Endothelial cell (in vitro differentiated cells): ENCODE measurements around the gene CCDC66. TPM values are rescaled to one million over a fixed set of nuclear protein-coding genes. Genes with fewer than 3 reads are reported as not detected.
"Not testable (repeated sequence)": the region's sequence is repeated elsewhere in the genome, so short reads cannot be mapped to it uniquely, and the experiment has no call there.

Experiments used
- DNase-seq: peaks from one replicate; pipeline ENCODE4 v3.0.0; 2021; ENCODE audit warnings: low spot score
- H3K27ac Mint-ChIP-seq: one replicate; pipeline ENCODE4 v1.8.0; 2021; ENCODE audit warnings: mixed read lengths, inconsistent platforms; ENCODE audit not compliant: unreplicated experiment
- H3K27me3 Mint-ChIP-seq: one replicate; pipeline ENCODE4 v1.8.0; 2021; ENCODE audit warnings: mild to moderate bottlenecking, moderate library complexity, mixed read lengths, inconsistent platforms; ENCODE audit not compliant: unreplicated experiment
- H3K36me3 Mint-ChIP-seq: one replicate; pipeline ENCODE4 v1.8.0; 2021; ENCODE audit warnings: mild to moderate bottlenecking, low read depth, mixed read lengths, inconsistent platforms; ENCODE audit not compliant: unreplicated experiment
- H3K4me1 Mint-ChIP-seq: one replicate; pipeline ENCODE4 v1.8.0; 2021; ENCODE audit warnings: mild to moderate bottlenecking, mixed read lengths, inconsistent platforms; ENCODE audit not compliant: unreplicated experiment
- H3K4me3 Mint-ChIP-seq: one replicate; pipeline ENCODE4 v1.8.0; 2021; ENCODE audit warnings: mild to moderate bottlenecking, mixed read lengths, inconsistent platforms; ENCODE audit not compliant: unreplicated experiment
- H3K9me3 Mint-ChIP-seq: one replicate; pipeline ENCODE4 v1.8.0; 2021; ENCODE audit warnings: mixed read lengths, inconsistent platforms; ENCODE audit not compliant: unreplicated experiment
- total RNA-seq: library from RNA; stranded (reverse); fragmentation: NEBNext Ultra II Directional; extraction: Animal tissue kit (Norgen Biotek cat#: 25700); gene quantifications from one replicate; pipeline ENCODE4 v1.2.1, GENCODE V29; 2021; ENCODE audit not compliant: unreplicated experiment
- TF ChIP-seq, protein P1 (sequence below): fragments of 200-600 bp; sonication (generic); IDR thresholded peaks from one replicate; pipeline ENCODE4 v1.5.0; 2021; ENCODE audit warnings: antibody characterized with exemption; ENCODE audit not compliant: unreplicated experiment

Gene CCDC66
- total RNA-seq, 1 donor from 2014 or later = 13.6 TPM

GRCh38 chr3:56590814-56591213 lies 33.8 kb downstream of the CCDC66 start:
- no peaks in the 10 kb centered on the region for H3K4me1 Mint-ChIP-seq
- peaks cover 4% of the 10 kb centered on the region for H3K36me3 Mint-ChIP-seq
- no peaks in the 10 kb centered on the region for H3K9me3 Mint-ChIP-seq
- H3K4me3 Mint-ChIP-seq = no peak overlapping the region
- TF ChIP-seq, protein P1, sequence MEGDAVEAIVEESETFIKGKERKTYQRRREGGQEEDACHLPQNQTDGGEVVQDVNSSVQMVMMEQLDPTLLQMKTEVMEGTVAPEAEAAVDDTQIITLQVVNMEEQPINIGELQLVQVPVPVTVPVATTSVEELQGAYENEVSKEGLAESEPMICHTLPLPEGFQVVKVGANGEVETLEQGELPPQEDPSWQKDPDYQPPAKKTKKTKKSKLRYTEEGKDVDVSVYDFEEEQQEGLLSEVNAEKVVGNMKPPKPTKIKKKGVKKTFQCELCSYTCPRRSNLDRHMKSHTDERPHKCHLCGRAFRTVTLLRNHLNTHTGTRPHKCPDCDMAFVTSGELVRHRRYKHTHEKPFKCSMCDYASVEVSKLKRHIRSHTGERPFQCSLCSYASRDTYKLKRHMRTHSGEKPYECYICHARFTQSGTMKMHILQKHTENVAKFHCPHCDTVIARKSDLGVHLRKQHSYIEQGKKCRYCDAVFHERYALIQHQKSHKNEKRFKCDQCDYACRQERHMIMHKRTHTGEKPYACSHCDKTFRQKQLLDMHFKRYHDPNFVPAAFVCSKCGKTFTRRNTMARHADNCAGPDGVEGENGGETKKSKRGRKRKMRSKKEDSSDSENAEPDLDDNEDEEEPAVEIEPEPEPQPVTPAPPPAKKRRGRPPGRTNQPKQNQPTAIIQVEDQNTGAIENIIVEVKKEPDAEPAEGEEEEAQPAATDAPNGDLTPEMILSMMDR = no peak
- no peak for DNase-seq
- no peak overlapping the region for H3K27ac Mint-ChIP-seq
- peaks cover 1% of the 10 kb centered on the region for H3K27me3 Mint-ChIP-seq

DNA sequence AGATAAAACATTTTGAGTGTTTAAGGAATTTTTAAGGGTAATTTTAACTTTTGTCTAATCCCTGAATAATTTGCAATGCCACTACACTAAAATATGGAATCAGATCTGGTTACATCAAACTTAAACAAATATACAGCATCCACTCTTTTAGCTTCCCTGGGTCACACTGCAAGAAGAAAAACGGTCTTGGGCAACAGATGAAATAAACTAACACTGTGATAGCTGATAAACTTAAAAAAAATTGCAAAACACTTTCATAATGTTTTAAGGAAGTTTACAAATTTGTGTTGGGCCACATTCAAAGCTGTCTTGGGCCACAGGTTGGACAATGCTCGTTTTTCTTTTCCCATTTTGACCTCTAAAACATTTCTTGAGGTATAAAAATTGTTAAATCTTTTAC lies 34.3 kb downstream of the CCDC66 start:
- Mint-ChIP-seq H3K9me3 (no peaks in the 10 kb centered on the region), H3K27ac (no peak overlapping the region), H3K4me3 (no peak overlapping the region), H3K27me3 (peaks cover 1% of the 10 kb centered on the region), H3K36me3 (peaks cover 4% of the 10 kb centered on the region), H3K4me1 (no peaks in the 10 kb centered on the region)
- TF ChIP-seq, protein P1 = no peak
- DNase-seq = no peak

GRCh38 chr3:56593455-56594158 lies 36.6 kb downstream of the CCDC66 start:
- Mint-ChIP-seq H3K36me3 (peaks cover 7% of the 10 kb centered on the region), H3K27ac (no peak overlapping the region), H3K4me1 (no peaks in the 10 kb centered on the region), H3K9me3 (no peaks in the 10 kb centered on the region), H3K4me3 (no peak overlapping the region), H3K27me3 (peaks cover 2% of the 10 kb centered on the region)
- no peak for DNase-seq
- TF ChIP-seq, protein P1 = no peak

- Mint-ChIP-seq H3K27me3 (peaks cover 2% of the 10 kb centered on the region), H3K4me1 (no peaks in the 10 kb centered on the region), H3K4me3 (no peak overlapping the region), H3K27ac (no peak overlapping the region), H3K36me3 (peaks cover 20% of the 10 kb centered on the region), H3K9me3 (no peaks in the 10 kb centered on the region)
- DNase-seq = no peak
- TF ChIP-seq, protein P1 = no peak
These were observed 39.2 kb downstream of the CCDC66 start for GRCh38 chr3:56595975-56596840.

- H3K4me3 Mint-ChIP-seq, H3K27ac Mint-ChIP-seq: not testable (repeated sequence)
- peaks cover 56% of the 10 kb centered on the region for H3K36me3 Mint-ChIP-seq
These were observed 51.5 kb downstream of the CCDC66 start for GRCh38 chr3:56608479-56608878.

More at GRCh38 chr3:56608479-56608878, 51.5 kb downstream of the CCDC66 start:
- H3K9me3 Mint-ChIP-seq, DNase-seq, H3K27me3 Mint-ChIP-seq: not testable (repeated sequence)
- H3K4me1 Mint-ChIP-seq = peaks cover 26% of the 10 kb centered on the region
